ENCODE results near the gene RYR2.

DNA sequence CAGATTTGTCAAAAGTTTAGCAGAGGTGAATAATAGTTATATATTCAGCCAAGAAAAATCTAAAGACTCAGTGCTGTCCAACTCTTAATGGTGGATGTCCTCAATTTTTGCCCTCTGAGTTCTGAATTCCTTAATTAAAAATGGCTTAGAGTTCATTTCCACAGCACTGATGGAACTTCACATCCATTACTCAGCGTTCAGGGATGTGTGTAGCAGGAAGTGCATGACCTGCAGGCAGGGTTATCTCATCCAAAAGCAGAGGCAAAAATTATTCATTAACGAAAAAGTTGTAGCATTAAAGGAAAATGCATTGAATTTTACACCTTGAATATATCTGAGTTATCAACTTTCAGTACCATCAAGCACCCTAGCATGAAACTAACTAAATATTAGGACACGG is 752.1 kb downstream of the RYR2 start:
- no peak for TF ChIP-seq CTCF (IDR thresholded peaks at IDR 0.05)
- TF ChIP-seq POLR2A (IDR thresholded peaks at IDR 0.05): no peak
